GM23248 (cell line): ENCODE data around the gene RXYLT1. TPM values are rescaled to one million over a fixed set of nuclear protein-coding genes. Genes with fewer than 3 reads are reported as not detected.

Source experiments
- DNase-seq: peaks from one replicate; pipeline ENCODE4 v3.0.0-alpha.2; 2015
- H2AFZ ChIP-seq: fragments of 200-600 bp; sonication (generic); 2 replicates; pipeline ENCODE4 v1.6.1; 2016; ENCODE audit warnings: antibody characterized with exemption
- H3F3A ChIP-seq: fragments of 200-600 bp; sonication (generic); 2 replicates; pipeline ENCODE4 v1.6.1; 2016; ENCODE audit warnings: mild to moderate bottlenecking, antibody characterized with exemption, mixed run types; ENCODE audit not compliant: insufficient read depth
- H3K27ac ChIP-seq: fragments of 200-600 bp; sonication (generic); 2 replicates; pipeline ENCODE4 v1.5.1; 2016; ENCODE audit warnings: mild to moderate bottlenecking
- H3K27me3 ChIP-seq: fragments of 200-600 bp; sonication (generic); replicated peaks from 2 replicates; pipeline ENCODE4 v1.6.1; 2016; ENCODE audit warnings: mild to moderate bottlenecking; ENCODE audit not compliant: insufficient read depth
- H3K36me3 ChIP-seq: fragments of 200-600 bp; sonication (generic); 2 replicates; pipeline ENCODE4 v1.6.1; 2016; ENCODE audit warnings: low read depth, mild to moderate bottlenecking
- H3K4me1 ChIP-seq: fragments of 200-600 bp; sonication (generic); 2 replicates; pipeline ENCODE4 v1.6.1; 2016; ENCODE audit warnings: mild to moderate bottlenecking; ENCODE audit not compliant: insufficient read depth
- H3K4me2 ChIP-seq: fragments of 200-600 bp; sonication (generic); one replicate; pipeline ENCODE4 v1.6.1; 2016; ENCODE audit warnings: mild to moderate bottlenecking; ENCODE audit not compliant: unreplicated experiment
- H3K4me3 ChIP-seq: fragments of 200-600 bp; sonication (generic); 2 replicates; pipeline ENCODE4 v1.5.1; 2016; ENCODE audit warnings: mild to moderate bottlenecking
- H3K79me2 ChIP-seq: fragments of 200-600 bp; sonication (generic); 2 replicates; pipeline ENCODE4 v1.6.1; 2016; ENCODE audit warnings: mild to moderate bottlenecking; ENCODE audit not compliant: insufficient read depth
- H3K9ac ChIP-seq: fragments of 200-600 bp; sonication (generic); 2 replicates; pipeline ENCODE4 v1.6.1; 2016; ENCODE audit warnings: mild to moderate bottlenecking
- H3K9me2 ChIP-seq: fragments of 200-600 bp; sonication (generic); 2 replicates; pipeline ENCODE4 v1.6.1; 2016; ENCODE audit warnings: mixed run types, mild to moderate bottlenecking, moderate library complexity; ENCODE audit not compliant: insufficient read depth
- H3K9me3 ChIP-seq: fragments of 200-600 bp; sonication (generic); one replicate; pipeline ENCODE4 v1.6.1; 2017; ENCODE audit warnings: low read depth
- H4K20me1 ChIP-seq: fragments of 200-600 bp; sonication (generic); 2 replicates; pipeline ENCODE4 v1.6.0; 2016; ENCODE audit not compliant: insufficient read depth
- EZH2 ChIP-seq: fragments of 200-600 bp; sonication (generic); IDR thresholded peaks from 2 replicates; pipeline ENCODE4 v1.6.1; 2018; ENCODE audit warnings: antibody characterized with exemption, mild to moderate bottlenecking; ENCODE audit not compliant: insufficient read depth, poor library complexity, severe bottlenecking
- EZH2phosphoT487 ChIP-seq: fragments of 200-600 bp; sonication (generic); IDR thresholded peaks from 2 replicates; pipeline ENCODE4 v1.6.1; 2018; ENCODE audit warnings: antibody characterized with exemption, moderate library complexity, mild to moderate bottlenecking, low read depth; ENCODE audit not compliant: insufficient read depth
- WGBS, 2 experiments: methylation state at CpG; one replicate each; pipeline ENCODE4 v1.1.6; 2015 to 2017; ENCODE audit warnings: low lambda C conversion rate in 2 of 2, low coverage in 1 of 2; ENCODE audit errors: missing lambda C conversion rate in 2 of 2; 5-methylcytosine and 5-hydroxymethylcytosine counted together
- in situ Hi-C: fragments of 300-500 bp; cut with MboI; formaldehyde crosslinking; loops from 2 replicates; pipeline ENCODE4 v1.15.0; 2020
- polyA plus RNA-seq: library from polyadenylated mRNA; unstranded; fragments of >200 nt; fragmentation: Nextera tagmentation; extraction: Ambion mirVana; gene quantifications from 2 replicates; pipeline ENCODE4 v1.2.1, GENCODE V29; 2016
- total RNA-seq: library from RNA; depleted of rRNA; stranded (reverse); fragments of >200 nt; shearing (Covaris generic); gene quantifications from 2 replicates; pipeline ENCODE4 v1.2.3, GENCODE V29; 2014

The RXYLT1 gene
- total and polyA plus RNA-seq, 2 experiments from 2014 or later = 15.4 to 19.9 TPM

DNA sequence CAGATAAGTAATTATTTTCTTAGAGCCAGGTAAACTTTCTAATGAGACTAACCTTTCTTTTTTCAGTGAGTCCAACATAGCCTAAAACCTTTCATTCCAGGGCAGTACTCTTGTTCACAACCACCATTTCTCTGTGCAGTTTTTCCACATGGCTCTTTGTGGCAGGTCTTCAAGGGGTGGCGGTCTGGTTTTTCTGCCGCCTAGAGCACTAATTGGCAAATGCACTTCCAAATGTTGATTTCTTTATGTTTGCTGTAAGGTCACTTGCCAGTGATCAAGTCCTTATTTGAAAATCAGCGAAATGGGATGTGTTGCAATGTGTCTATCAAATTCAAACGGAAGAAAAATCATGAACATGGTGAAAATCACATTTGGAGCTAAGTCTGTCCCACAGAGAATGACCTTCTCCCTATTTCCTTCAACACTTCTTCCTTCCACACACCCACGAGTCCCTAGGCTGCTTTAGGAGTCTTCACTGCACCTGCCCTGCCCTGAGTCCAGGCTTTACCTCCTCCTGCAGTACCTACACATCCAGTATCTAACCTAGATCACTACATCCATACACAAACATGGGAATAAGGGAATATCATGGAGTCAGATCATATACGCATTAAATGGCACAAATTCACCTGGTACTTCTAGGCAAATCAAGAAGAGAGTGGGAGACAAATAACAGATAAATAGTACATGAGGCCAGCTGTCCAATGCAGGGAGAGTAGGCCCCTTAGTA lies 66.7 kb downstream of the RXYLT1 start:
- no peak overlapping the region for H2AFZ ChIP-seq
- peak overlapping the region; percentile 77 for H3K27ac ChIP-seq
- no peaks in the 10 kb centered on the region for H3K27me3 ChIP-seq
- 26 to 32% methylated on average over 6 of the region's 6 CpGs for WGBS, 2 experiments
- H4K20me1 ChIP-seq = peaks cover 9% of the 10 kb centered on the region; the same call in 1 of the 2 replicates
- H3K4me3 ChIP-seq = peak overlapping the region; percentile 99
- no peaks in the 10 kb centered on the region for H3K9me3 ChIP-seq
- peaks cover 48% of the 10 kb centered on the region; the same call in 1 of the 2 replicates for H3F3A ChIP-seq
- H3K4me2 ChIP-seq = peak overlapping the region; percentile 91
- peaks cover 72% of the 10 kb centered on the region for H3K79me2 ChIP-seq
- H3K36me3 ChIP-seq = no peaks in the 10 kb centered on the region
- no peaks in the 10 kb centered on the region for H3K9me2 ChIP-seq
- DNase-seq = peak; percentile 40
- peak overlapping the region; percentile 91 for H3K9ac ChIP-seq
- peaks cover 40% of the 10 kb centered on the region for H3K4me1 ChIP-seq
- TF ChIP-seq EZH2 (no peak), EZH2phosphoT487 (no peak)
- in situ Hi-C loops = loop anchor here (25.0 kb wide), 1 partner anchor 241 kb away; no protein-coding TSS in a partner anchor

DNA sequence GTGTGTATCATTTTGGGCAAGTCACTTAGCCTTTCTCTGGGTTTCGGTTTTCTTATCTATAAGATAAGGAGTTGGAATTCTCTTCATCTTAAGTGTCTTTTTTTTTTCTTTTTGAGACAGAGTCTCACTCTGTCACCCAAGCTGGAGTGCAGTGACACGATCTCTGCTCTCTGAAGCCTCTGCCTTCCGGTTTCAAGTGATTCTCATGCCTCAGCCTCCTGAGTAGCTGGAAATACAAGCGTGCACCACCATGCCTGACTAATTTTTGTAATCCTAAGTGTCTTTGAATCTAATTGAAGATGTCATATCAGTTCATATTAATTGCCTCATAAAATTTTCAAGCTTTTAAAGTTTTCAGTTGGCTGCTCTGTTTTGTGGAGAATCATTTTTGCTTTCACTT lies 68.7 kb downstream of the RXYLT1 start:
- DNase-seq = no peak
- Histone ChIP-seq H3K79me2 (peaks cover 93% of the 10 kb centered on the region), H3K4me1 (peaks cover 40% of the 10 kb centered on the region), H3F3A (peaks cover 36% of the 10 kb centered on the region; the same call in 1 of the 2 replicates), H3K4me2 (peak overlapping the region; percentile 62), H3K27ac (no peak overlapping the region), H3K4me3 (peak overlapping the region; percentile 22), H3K9me2 (no peaks in the 10 kb centered on the region), H3K27me3 (no peaks in the 10 kb centered on the region), H4K20me1 (peaks cover 15% of the 10 kb centered on the region; the same call in 1 of the 2 replicates), H3K9ac (no peak overlapping the region), H3K36me3 (no peaks in the 10 kb centered on the region), H2AFZ (no peak overlapping the region), H3K9me3 (no peaks in the 10 kb centered on the region)
- TF ChIP-seq EZH2phosphoT487 (no peak), EZH2 (no peak)
- in situ Hi-C loops = loop anchor here (25.0 kb wide), 1 partner anchor 239 kb away; no protein-coding TSS in a partner anchor
- WGBS, 2 experiments = 50 to 61% methylated on average over 4 of the region's 4 CpGs

DNA sequence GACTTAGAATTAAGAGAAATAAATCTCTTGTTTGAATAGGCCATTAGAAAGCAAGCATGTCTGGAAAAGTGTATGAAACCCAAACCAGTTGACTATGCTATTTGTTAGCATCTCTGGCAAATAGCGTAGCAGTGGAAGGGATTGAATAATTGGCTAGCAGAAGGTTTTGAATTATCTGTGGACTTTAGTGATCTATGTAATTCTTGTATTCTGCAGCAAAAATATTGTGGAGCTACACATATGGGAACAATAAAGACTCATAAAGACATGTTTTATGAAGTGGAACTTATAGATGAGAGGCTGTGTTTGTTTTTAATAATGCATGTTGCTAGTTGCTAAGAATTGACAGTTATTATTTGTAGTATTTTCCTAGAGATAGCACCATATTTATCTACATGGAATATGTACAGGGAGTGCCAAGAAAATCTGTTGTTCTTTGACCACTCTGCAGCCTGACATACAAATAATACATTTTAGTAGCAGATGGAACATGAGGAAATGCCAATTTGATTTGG lies 69.5 kb downstream of the RXYLT1 start:
- WGBS, 2 experiments = 17 to 29% methylated on average over 1 of the region's 1 CpG
- Histone ChIP-seq H3F3A (peaks cover 39% of the 10 kb centered on the region; the same call in 1 of the 2 replicates), H3K36me3 (no peaks in the 10 kb centered on the region), H3K27ac (no peak overlapping the region), H3K79me2 (peaks cover 100% of the 10 kb centered on the region), H3K9me3 (no peaks in the 10 kb centered on the region), H3K9ac (no peak overlapping the region), H3K4me2 (peak overlapping the region; percentile 62), H3K4me1 (peaks cover 40% of the 10 kb centered on the region), H3K27me3 (no peaks in the 10 kb centered on the region), H4K20me1 (peaks cover 21% of the 10 kb centered on the region; the same call in 1 of the 2 replicates), H2AFZ (no peak overlapping the region), H3K9me2 (no peaks in the 10 kb centered on the region), H3K4me3 (peak overlapping the region; percentile 22)
- in situ Hi-C loops = loop anchor here (25.0 kb wide), 1 partner anchor 238 kb away; no protein-coding TSS in a partner anchor
- no peak for DNase-seq
- TF ChIP-seq EZH2phosphoT487 = no peak
- TF ChIP-seq EZH2 = no peak

- Histone ChIP-seq H3K36me3 (no peaks in the 10 kb centered on the region), H4K20me1 (peaks cover 21% of the 10 kb centered on the region; the same call in 1 of the 2 replicates), H3K9me2 (no peaks in the 10 kb centered on the region), H3K4me3 (peak overlapping the region; percentile 22), H3K27ac (no peak overlapping the region), H3K27me3 (no peaks in the 10 kb centered on the region), H3F3A (peaks cover 37% of the 10 kb centered on the region; the same call in 1 of the 2 replicates), H2AFZ (no peak overlapping the region), H3K9ac (no peak overlapping the region), H3K4me1 (peaks cover 40% of the 10 kb centered on the region), H3K79me2 (peaks cover 100% of the 10 kb centered on the region), H3K4me2 (peak overlapping the region; percentile 62), H3K9me3 (no peaks in the 10 kb centered on the region)
- TF ChIP-seq EZH2phosphoT487 = no peak
- TF ChIP-seq EZH2 = no peak
- DNase-seq = no peak
- in situ Hi-C loops = loop anchor here (25.0 kb wide), 1 partner anchor 238 kb away; no protein-coding TSS in a partner anchor
- WGBS, 2 experiments = 68 to 78% methylated on average over 4 of the region's 4 CpGs
Observed at GRCh38 chr12:63849641-63850040, 69.9 kb downstream of the RXYLT1 start.
